T-helper 1 cell treated with Interleukin-12 subunit alpha and Interleukin-12 subunit beta and Interleukin-4 antibody, amounts not matched to agents 30 ng/mL and 1 ng/mL, for 36 hours (primary cell): ENCODE measurements around the gene KIF3B. TPM values are rescaled to one million over a fixed set of nuclear protein-coding genes. Genes with fewer than 3 reads are reported as not detected.

Source experiments
- intact Hi-C: fragments of 100-400 bp; cut with micrococcal nuclease; formaldehyde crosslinking; loops from one replicate; pipeline ENCODE4 v1.15.1; 2024
- total RNA-seq: library from RNA; stranded (reverse); gene quantifications from 2 replicates; pipeline ENCODE4 v1.2.3, GENCODE V29; 2022

The KIF3B gene
- total RNA-seq, 1 donor from 2014 or later, result 26.9 TPM

DNA sequence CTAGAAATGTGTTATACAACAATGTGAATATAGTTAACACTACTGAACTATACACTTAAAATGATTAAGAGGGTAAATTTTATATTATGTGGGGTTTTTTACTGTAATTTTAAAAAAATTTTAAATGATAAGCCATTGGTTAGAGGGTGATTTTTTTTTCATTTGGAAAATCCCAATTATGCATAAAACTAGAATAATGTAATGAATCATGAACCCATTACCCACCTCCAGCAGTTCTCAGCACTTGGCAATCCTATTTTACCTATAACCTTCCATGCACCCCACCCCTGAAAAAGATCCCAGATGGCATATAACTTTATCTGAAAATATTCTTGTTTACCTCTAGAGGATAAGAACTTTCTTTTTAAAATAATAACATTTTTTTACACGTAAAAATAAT lies 13.7 kb downstream of the KIF3B start:
- intact Hi-C loops, result no loop called here

DNA sequence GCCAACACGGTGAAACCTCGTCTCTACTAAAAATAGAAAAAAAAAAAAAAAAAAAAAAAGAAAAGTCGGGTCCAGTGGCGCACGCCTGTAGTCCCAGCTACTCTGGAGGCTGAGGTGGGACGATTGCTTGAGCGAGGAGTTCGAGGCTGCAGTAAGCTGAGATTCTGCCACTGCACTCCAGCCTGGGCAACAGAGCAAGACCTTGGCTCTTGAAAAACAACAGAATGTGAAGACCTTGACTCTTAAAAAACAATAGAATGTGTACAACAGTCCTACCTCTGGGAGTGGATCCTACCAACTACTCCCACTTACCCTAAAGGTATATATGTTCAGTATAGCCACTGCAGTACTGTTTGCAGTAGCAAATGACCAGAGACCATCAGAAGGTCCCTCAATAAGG lies 15.1 kb downstream of the KIF3B start:
- intact Hi-C loops, result no loop called here

DNA sequence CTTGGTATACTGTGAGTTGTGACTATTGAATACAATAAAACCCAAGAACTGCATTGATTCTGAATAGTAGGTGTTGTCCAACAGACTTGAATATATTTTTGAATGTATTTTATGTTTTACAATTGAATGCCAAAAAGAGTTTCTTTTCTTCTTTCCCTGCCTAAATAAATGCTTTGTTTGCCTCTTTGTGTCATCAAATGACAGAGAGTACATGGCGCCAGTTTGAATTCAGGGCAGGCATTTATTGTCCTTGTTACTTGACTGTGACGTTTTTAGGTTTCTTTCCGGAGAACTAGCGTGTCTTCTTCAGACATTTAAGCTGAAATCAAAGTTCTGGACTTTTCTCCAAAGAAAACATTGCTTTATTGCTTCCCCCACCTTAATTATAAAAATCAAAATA lies 16.6 kb downstream of the KIF3B start:
- intact Hi-C loops, result no loop called here

DNA sequence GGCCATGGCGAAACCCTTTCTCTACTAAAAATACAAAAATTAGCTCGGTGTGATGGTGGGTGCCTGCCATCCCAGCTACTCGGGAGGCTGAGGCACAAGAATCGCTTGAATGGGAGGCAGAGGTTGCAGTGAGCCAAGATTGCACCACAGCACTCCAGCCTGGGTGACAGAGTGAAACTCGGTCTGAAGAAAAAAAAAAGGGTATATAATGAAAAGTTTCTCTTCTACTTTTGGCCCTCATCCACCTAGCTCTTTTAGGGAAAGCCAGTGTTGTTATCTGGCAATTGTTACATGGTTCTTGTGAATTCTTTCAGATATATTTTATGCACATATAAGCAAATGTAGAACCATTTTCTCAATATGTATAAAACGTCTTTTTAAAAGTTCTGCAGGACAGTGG lies 19.0 kb downstream of the KIF3B start:
- intact Hi-C loops, result no loop called here

DNA sequence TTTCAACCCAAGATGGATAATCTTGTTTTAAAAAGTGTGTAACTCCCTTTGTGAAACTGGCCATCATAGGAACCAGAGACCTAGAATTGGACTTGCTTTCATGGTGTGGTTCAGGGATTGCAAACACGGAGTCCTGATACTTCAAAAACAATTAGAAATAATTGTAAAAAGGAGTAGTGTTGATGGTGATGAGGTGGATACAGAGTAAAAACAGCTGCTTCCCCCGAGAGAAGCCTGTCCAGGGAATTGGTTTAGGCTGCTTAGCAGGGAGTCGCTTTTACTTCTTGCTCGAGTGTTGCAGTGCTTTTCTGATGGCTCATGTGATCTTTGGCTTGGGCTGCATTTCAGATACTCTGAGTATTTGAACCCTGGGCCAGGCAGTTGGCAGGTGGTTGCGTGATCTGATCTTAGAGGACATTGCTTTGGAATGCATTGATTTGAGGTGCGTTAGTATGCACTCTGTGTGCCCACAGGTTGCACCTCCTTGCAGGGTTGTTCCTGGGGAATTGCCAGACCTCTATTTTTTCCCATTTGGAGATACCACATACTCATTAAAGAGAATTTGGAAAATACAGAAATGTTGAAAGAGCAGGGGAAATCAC lies 19.5 kb downstream of the KIF3B start:
- intact Hi-C loops, result no loop called here

DNA sequence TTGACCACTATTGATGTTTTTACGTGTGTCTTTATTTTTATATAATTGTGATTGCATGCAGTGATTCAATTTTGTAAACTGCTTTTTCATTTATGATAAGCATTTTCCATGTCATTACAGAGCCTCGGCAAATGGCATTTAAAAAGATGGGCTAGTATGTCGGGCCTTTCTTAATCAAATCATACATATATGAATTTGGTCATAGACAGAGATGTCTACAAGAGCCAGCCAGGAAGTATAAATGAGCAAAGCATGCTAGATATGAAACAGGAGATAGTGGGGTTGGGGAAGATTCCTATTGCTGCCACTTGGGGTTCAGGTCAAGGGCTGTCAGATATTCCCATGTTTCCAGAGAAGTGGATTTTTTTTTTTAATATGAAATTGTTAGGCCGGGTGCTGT lies 20.0 kb downstream of the KIF3B start:
- intact Hi-C loops, result no loop called here

DNA sequence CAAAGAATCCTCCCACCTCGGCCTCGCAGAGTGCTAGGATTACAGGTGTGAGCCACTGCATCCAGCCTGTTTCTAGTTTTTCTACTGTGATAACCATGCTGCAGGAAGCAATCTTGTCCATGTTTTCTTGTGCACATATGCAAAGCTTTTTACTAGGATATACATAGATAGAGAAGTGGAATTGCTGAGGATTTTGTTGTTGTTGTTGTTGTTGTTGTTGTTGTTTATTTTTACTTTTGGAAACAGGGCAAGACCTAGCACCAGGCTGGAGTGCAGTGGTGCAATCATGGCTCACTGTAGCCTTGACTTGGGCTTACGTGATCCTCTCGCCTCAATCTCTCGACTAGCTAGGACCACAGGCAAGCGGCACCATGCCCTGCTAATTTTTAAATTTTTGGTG lies 23.2 kb downstream of the KIF3B start:
- intact Hi-C loops, result no loop called here

DNA sequence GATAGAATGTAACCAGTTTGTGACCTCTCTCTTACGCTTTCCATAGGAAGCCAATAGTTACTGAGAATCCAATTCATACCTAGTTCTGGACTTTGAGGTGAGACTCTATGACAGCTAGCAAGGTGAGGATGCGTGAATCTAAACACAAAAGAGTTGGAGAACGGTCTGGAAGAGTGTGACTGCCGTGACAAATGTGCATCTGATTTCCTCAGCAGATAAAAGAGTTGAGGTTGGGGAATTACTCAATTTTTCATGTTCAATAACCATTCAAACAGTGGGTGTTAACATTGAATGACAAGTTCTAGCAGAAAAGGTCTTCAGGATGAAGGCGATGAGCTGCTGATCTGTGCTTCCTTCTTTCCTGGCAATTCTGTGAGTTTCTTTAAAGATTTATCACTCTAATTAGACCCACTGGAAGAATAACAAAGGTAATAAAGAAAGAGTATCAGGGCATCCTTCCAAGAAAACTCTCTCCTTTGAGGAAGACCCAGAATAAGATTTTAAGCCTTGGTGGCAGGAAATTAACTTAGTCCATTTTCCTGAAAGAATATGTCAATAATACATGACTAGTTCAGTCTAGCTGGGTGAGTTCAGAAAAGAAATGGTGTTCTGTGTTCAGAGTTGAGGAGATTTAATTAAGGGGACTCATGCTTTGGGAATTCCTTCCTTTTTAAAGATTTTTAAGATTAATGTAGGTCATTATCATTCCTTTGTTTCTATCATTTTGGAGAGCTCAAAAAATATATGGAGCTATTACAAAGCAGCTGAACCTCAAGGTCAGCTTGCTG lies 24.5 kb downstream of the KIF3B start:
- intact Hi-C loops, result no loop called here

DNA sequence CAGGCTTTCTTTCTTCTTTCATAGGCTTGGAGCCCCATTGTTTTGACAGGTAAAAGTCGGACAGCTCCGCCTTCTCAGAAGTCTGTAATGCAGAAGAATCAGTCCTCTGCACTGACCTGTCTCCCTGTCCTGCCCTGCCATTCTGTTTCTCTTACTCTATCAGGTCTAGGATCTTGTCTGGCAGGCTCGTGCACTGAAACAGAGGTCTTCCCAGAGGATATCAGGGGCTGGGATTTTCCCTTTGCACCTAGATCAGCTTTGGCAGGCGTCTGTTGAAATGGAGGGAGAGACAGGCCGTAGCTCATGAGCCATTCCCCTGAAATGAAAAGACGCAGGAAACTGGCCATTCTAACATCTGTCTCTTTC lies 25.0 kb downstream of the KIF3B start:
- intact Hi-C loops, result no loop called here

DNA sequence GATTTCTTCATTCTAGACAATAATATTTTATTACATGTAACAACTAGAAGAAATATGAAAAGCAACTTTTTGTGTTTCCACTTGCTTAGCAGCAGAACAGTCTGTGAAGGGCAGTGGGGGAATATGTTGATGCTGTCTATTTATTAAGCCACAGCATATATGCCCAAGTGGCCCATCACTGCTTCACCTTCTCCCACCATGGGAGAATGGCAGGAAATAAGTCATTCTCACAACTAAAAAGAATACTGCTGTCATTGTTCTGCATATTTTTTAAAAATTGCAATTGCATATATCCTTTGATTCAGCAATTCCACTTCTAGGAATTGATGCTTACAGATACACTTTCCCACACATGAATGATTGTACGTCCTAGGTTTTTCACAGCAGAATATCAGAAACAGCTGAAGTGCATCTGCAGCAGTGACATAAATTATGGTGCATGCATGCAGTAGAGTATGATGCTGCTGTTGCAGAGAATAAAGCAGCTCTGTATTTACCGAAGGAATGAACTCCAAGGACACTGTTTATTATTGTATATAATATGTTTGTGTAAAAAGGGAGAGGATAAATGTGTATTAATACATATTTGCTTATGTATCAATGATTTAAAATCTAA lies 26.8 kb downstream of the KIF3B start:
- intact Hi-C loops, result no loop called here

DNA sequence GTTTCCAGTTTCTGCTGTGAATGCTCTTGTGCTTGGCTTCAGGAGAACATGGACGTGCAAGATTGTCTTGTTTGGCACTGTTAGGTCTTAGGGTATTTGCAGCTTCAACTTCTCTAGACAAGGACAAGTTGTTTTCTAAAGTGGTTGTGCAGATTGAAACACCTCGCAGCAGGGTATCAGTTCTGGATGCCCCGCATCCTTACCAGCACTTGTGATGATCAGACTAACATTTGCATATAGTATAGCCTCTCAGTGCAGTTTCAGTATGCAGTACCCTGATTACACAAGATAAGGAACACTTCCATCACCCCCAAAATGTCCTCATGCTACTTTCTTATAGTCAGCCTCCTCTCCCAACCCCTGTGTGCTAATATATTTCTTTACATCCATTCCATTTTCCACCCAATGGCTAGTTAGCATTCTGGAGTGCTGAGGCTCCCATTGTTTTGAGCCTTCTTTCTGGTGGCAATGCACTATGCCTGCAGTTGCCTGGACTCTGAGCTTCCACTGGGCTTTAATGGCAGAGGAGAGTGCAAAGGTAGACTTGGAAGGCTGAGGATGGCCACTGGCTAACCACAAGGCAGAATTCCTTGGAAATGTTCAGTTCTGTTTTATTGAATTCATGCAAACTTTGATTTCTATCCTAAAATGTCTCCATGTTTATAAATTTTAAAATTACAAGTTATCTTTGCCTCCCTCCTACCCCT lies 35.4 kb downstream of the KIF3B start:
- intact Hi-C loops, result no loop called here

DNA sequence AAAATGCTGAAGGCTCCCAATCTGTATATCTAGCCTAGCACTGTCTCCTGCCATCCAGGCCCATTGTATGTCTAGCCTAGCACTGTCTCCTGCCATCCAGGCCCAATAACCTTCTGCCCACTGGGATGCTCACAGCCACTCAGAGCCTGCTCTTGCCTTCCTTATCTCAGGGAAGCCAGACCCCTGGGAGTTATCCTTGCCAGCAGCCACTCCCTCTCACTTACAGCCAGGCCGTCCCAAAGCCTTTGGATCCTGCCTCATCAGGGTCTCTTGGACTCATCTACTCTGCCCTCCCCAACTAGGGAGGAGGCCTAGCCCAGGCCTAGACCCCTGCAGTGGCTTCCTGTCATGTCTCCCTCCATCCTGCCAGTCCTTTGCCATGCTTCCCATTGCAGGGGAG lies 37.3 kb downstream of the KIF3B start:
- intact Hi-C loops, result no loop called here

DNA sequence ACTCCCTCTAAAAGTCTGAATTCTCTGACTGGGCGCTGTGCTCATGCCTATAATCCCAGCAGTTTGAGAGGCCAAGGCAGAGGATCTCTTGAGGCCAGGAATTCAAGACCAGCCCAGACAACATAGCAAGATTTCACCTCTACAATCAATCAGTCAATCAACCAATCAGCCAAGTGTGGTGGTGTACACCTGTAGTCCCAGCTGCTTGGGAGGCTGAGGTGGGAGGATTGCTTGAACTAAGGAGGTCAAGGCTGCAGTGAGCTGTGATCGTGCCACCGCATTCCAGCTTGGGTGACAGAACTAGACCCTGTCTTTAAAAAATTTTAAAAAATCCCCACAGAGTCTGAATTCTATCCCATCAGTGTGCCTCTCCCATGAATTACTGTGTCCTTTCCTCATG lies 37.9 kb downstream of the KIF3B start:
- intact Hi-C loops, result no loop called here

DNA sequence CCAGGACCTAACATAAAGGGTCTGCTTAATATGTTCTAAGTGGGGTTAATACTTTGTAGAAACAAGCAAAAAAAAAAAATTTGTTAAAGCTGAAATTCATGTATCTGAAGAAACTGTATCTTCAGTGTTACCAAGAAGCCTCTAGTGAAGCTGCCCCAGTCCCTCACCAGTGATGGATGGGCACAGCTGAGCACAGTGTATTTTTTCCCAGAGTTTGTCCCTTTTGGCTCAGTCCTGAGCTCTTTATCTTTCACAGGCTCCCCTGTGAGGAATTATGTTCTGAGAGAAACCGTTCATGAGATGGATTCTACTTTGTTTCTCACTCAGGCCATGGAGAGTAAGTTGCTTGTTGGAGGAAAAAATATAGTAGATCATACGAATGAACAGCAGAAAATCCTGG lies 38.4 kb downstream of the KIF3B start:
- intact Hi-C loops, result no loop called here

DNA sequence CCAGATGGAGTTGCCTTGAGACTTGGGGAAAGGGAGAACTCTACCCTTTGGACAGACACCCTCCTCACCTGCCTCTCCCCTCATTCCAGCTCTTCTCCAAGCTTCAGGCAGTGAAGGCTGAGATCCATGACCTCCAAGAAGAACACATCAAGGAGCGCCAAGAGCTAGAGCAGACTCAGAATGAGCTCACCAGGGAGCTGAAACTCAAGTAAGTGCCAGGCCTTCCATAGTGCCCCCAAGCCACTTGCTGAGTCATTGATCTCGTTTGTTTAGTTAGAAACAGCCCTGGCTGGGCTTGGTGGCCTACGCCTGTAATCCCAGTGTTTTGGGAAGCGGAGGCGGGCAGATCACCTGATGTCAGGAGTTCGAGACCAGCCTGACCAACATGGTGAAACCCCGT lies 39.2 kb downstream of the KIF3B start:
- intact Hi-C loops, result no loop called here

DNA sequence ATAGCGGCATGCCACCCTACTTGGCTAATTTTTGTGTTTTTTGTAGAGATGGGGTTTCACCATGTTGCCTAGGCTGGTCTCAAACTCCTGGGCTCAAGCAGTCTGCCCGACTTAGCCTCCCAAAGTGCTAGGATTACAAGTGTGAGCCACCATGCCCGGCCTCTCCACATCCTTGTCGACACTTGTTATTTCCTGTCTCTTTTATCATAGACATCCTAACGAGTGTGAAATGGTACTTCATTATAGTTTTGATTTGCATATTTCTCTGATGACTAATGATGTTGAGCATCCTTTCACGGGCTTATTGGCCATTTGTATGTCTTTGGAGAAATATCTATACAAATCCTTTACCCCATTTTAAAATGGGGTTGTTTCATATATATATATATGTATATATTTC lies 41.6 kb downstream of the KIF3B start:
- intact Hi-C loops, result no loop called here

DNA sequence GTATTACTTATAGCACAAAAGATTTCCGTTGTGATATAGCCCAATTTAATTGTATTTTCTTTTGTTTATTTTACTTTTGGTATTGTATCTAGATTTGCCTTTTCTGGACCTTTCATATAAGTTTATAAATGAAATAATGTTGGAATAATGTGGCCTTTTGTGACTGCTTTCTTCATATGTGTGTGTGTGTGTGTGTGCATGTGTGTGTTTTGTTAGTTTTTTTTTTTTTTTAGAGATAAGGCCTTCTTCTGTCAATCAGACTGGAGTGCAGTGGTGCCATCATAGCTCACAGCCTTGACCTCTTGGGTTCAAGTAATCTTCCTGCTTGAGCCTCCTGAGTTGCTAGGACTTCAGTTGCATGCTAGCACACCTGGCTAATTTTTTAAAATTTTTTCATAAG lies 42.9 kb downstream of the KIF3B start:
- intact Hi-C loops, result loop anchor here (2.0 to 5.0 kb wide), 2 partner anchors 36 to 37 kb away; partner anchors contain the start of gene ASXL1

DNA sequence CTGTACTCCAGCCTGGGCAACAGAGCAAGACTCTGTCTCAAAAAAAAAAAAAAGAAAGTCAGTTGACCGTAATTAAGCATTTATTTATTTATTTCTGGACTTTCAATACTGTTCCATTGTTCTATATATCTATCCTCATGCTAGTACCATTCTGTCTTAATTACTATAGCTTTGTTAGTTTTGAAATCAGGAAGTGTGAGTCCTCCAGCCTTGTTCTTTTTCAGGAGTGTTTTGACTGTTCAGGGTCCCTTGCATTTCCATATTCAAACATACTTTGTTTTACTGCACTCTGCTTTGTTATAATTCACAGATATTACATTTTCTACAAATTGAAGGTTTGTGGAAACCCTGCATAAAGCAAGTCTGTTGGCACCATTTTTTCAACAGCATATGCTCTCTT lies 43.9 kb downstream of the KIF3B start:
- intact Hi-C loops, result loop anchor here (2.0 to 5.0 kb wide), 2 partner anchors 36 to 37 kb away; partner anchors contain the start of gene ASXL1

DNA sequence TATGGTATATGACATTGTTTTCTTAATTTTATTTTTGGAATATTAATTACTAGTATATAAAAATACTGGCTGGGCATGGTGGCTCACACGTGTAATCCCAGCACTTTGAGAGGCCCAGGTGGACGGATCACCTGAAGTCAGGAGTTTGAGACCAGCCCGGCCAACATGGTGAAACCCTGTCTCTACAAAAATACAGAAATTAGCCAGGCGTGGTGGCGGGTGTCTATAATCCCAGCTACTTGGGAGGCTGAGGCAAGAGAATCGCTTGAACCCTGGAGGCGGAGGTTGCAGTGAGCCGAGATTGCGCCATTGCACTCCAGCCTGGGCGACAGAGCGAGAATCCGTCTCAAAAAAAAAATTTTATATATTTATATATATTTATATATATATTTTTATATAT lies 44.8 kb downstream of the KIF3B start:
- intact Hi-C loops, result loop anchor here (5.0 kb wide), 1 partner anchor 35 kb away; the partner anchor contains the start of gene ASXL1

DNA sequence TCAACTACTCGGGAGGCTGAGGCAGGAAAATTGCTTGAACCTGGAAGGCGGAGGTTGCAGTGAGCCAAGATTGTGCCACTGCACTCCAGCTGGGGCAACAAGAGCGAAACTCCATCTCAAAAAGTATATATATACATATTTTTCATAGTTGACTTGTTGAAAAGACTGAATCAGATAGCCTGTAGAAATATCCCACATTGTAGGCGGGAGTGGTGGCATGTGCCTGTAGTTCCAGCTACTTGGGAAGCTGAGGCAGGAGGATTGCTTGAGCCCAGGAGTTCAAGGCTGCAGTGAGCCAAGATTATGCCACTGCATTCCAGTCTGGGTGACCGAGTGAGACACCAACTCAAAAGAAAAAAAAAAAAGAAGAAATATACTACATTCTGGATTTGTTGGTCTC lies 46.3 kb downstream of the KIF3B start:
- intact Hi-C loops, result loop anchor here (5.0 kb wide), 1 partner anchor 34 kb away; the partner anchor contains the start of gene ASXL1

DNA sequence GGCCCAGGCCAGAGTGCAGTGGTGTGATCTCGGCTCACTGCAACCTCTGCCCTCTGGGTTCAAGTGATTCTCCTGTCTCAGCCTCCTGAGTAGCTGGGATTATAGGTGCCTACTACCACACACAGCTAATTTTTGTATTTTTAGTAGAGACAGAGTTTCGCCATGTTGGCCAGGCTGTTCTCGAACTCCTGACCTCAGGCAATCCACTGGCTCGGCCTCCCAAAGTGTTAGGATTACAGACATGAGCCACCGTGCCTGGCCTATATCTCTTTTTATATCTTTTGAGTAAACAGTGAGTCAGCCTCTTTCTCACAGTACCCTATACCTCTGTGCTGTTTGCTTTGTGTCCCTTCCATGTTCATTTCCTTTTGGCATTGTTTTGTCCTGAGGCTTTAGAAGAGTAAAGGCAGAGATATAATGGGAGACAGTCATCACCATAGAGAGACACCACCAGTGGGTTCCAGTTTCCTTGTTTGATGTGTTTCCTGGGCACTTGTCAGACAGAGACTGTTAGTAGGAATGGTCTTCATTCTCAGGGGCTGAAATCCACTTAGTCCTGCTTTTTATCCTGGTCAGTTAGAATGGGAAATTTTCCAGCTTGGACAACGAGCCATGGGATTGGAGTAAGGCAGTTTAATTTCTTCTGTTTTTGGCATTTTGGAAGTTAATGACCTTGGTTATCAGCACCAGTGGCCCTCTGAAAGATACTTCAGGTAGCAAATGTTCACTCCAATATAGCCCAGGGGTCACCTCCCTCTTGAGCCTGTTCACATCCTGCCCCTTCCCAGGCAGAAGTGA lies 48.5 kb downstream of the KIF3B start:
- intact Hi-C loops, result no loop called here
